Measurements from ENCODE around the gene TOLLIP.
"Not testable (repeated sequence)": the region's sequence is repeated elsewhere in the genome, so short reads cannot be mapped to it uniquely, and the experiment has no call there.

The TOLLIP gene

DNA sequence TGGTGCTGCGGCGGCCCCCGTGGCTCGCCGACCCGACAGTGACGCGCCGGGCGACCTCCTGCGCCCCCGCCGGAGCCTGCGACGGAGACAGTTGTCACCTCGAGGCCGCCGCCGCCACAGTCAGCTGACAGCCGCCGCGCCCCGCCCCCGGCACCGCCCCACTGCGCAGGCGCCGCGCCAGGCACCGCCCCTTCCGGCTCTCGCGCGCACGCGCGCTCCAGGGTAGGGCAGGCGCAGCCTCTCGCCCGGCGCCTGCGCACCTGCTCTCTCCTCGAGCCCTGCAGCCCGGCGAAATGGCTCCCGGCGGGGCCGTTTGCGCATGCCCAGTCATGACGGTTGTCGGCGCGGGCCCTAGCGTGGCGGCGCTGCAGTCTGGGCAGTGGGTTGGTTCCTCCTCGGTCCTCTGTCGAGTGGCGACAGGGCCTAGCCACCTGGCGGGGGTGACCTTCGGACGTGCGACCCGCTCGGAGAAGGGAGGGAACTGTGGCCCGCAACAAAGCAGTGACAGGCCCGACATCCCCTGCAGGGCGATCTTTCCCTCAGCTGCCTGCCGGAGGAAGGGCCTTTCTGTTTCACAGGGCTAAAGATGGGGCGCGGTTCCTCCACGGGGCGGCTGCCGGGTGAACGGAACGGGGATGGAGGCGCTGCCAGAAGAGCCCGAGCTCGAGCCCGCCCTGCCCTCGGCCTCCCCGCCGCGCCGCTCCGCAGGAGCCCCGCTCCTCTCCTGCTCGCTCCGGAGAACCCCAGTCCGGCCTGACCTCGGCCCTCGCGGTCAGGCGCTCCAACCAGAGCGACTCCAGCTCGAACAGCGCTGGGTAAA, at the start of gene TOLLIP:
Gene TOLLIP, minus strand, starts transcription at position 135 of the 820 bp plus-strand sequence. Its CDS starts 134 bp downstream, at position 1.
- peak; percentile 55 for DNase-seq (ENCODE audit: low read depth, low spot score)

DNA sequence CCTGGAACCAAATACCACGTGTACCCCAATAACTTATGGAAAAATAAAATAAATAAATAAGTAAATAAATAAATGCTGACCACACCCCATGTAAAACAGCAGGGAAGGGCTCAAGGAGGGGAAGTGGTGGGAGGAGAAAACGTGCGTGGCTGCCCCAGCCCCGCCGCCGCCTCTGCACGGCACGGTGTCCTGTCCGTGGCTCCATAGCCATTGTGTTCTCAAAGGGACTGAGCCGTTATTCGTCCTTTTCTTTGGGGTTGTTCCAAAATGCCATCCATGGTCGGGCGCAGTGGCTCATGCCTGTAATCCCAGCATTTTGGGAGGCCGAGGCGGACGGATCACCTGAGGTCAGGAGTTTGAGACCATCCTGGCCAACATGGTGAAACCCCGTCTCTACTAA, 49.5 kb upstream of the TOLLIP start:
- DNase-seq (ENCODE audit: low read depth, low spot score) = not testable (repeated sequence)

- DNase-seq (ENCODE audit: low read depth, low spot score) = no peak
These were observed 48.9 kb upstream of the TOLLIP start for GRCh38 chr11:1358286-1358685.

DNA sequence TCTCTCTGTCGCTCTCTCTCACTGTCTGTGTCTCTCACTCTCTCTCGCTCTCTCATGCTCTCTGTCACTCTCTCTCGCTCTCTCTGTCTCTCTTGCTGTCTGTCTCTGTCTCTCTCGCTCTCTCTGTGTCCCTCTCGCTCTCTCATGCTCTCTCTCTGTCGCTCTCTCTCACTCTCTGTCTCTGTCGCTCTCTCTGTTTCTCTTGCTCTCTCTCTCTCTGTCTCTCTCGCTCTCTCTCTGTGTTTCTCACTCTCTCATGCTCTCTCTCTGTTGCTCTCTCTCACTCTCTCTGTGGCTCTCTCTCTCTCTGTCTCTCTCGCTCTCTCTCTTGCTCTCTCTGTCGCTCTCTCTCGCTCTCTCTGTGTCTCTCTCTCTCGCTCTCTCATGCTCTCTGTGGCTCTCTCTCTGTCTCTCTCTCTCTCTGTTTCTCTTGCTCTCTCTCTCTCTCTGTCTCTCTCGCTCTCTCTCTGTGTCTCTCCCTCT, 47.1 kb upstream of the TOLLIP start:
- DNase-seq (ENCODE audit: low read depth, low spot score) = no peak

GRCh38 chr11:1356007-1356435, 46.6 kb upstream of the TOLLIP start:
- DNase-seq (ENCODE audit: low read depth, low spot score) = no peak

DNA sequence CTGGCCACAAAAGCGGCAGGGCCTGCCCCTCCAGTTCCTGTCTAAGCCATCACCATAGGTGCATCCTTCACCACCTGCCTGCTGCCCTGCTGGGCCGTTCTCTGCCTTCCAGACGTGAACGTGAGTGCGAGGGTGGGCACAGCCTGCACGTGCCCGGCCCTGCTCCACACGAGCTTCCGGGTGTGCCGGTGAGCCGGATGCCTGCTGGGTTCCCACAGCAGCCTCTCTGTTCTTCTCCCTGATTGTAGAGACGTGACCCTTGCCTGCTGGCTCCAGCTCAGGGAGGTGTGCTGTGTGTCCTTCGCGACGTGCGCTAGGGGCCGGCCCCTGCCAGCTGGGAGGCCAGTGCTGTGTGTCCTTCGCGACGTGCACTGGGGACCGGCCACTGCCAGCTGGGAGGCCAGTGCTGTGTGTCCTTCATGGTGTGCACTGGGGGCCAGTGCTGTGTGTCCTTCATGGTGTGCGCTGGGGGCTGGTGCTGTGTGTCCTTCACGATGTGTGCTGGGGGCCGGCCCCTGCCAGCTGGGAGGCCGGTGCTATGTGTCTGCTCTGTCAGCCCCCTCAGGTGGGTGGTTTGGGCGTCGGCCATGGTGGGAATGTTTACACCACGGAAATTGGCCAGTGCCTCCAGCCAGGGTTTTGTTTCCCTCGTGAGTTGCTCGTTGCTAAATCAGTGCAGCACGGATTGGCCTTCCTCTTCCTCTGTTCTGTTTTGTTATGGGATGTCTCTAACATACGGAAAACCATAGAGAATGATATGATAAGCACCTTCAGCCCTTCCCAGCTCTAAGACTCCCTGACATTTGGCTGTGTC, 44.9 kb upstream of the TOLLIP start:
- no peak for DNase-seq (ENCODE audit: low read depth, low spot score)

GRCh38 chr11:1353383-1354124, 44.1 kb upstream of the TOLLIP start:
- no peak for DNase-seq (ENCODE audit: low read depth, low spot score)

DNA sequence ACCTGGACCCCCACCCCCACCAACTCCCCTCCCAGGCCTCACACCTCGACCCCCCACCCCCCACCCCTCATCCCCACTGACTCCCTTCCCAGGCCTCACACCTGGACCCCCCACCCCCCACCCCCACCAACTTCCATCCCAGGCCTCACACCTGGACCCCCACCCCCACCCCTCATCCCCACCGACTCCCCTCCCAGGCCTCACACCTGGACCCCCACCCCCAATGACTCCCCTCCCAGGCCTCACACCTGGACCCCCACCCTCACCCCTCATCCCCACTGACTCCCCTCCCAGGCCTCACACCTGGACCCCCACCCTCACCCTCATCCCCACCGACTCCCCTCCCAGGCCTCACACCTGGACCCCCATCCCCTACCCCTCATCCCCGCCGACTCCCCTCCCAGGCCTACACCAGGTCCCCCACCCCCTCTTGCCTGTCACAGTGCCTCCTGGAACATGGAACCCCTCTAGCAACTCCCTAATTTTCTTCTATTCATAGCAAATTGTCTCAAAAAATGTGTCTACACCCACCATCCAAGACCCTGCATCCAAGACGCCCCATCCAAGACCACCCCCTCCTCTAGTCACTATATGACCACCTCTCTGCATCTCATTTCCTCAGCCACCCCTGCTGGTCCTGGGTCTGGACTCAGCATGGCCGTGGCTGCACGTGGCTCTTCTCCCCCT, 43.4 kb upstream of the TOLLIP start:
- no peak for DNase-seq (ENCODE audit: low read depth, low spot score)

DNA sequence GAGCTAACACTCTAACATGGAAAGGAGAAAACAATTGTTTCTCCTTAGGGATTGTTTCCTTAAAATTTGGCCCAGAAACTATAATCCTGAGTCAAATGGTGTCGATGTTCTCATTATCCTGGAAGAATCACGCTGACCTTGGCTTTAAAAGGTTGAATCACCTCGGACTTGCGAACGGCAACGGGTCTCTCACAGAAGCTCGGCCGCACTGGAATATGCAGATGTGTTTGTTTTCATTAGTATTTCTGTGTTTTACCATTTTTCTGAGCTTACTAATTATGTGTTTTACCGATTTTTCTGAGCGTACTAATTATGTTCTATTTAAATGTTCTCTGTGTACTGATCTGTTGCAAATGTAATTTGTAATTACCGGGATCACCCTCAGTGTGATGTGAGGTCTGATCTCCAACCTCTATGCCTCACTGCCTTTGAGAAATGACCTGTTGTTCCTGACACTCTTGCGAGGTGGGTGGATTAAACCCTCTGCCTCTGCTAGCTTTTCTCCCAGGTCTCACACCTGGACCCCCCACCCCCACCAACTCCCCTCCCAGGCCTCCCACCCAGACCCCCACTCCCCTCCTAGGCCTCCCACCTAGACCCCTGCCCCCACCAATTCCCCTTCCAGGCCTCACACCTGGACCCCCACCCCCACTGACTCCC, 42.0 kb upstream of the TOLLIP start:
- DNase-seq (ENCODE audit: low read depth, low spot score) = no peak

- no peak for DNase-seq (ENCODE audit: low read depth, low spot score)
These were observed 40.8 kb upstream of the TOLLIP start for GRCh38 chr11:1350086-1350725.

DNA sequence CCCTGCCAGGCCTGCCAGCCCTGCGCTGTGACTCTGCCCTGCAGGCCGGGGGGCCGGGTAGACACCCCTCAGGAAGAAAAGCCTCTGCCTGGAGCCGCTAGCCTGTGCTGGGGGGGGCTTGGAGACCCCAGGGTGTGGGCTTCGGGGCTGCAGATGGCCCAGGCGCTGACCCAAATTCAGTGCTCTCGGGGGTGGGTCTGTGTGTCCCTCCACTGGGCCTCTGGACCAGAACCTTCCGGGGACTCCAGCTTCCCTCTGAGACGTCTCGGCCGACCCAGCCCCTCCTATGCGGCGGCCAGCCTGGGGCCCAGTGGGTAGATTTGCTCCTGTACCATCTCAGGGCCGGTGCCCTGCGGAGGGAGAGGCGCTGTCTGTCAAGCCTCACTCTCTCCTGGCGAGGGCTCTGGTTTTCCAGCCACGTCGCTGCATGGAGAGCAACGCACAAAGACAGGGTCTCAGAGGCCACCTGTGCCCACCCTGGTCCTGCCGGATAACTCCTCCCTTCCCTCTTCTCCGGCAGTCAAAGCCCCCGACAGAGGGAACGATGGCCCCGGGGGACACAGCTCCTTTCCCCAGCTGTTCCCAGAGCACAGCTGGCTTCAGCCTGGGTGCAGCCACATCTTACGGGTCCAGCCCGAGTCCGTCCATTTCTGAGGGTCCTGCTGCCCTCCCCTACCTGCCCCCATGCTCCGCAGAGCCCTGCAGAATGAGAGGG, 40.1 kb upstream of the TOLLIP start:
- no peak for DNase-seq (ENCODE audit: low read depth, low spot score)

DNA sequence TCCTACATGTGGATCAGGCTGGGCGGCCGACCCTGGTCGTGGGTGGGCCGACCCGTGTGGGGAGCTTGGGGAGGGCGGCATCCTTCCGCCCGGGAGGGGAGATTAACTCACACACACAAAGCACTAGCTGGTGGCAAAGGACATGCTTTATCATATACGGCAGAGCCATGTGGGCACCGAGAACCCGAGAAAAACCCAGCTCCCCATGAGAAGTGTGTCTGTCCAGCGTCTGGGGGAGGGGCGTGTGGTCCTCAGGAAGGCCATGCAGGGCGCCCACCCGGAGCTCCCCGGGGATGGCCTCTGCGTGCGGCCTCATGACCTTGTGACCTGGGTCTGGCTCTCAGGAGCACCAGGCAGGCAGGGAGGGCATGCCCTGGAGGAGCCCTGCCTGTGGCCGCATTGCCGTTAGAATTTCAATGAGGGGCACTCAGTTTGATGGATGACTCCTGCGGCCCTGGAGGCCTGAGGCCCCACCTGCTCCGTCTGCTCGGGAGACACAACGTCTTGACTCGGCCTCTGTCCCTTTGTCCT, 39.4 kb upstream of the TOLLIP start:
- DNase-seq (ENCODE audit: low read depth, low spot score) = no peak

GRCh38 chr11:1348146-1348795, 38.8 kb upstream of the TOLLIP start:
- no peak for DNase-seq (ENCODE audit: low read depth, low spot score)

DNA sequence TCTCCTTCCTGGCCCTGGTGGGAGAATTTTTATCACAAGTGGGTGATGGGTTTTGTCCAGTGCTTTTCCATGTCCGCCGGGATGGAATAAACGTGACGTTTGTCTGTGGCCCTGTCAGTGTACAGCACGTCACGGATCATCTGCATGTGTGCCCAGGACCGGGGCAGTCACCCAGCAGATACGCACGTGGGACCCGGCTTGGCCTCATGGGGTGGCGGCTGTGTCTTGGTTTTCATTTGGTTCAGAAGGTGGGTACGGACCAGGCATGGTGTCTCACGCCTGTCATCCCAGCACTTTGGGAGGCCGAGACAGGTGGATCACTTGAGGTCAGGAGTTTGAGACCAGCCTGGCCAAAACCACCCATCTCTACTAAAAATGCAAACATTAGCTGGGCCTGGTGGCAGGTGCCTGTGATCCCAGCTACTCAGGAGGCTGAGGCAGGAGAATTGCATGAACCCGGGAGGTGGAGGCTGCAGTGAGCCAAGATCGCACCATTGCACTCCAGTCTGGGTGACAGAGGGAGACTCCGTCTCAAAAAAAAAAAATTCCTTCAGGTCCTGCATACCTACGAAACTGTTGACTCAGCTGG, 38.1 kb upstream of the TOLLIP start:
- not testable (repeated sequence) for DNase-seq (ENCODE audit: low read depth, low spot score)

DNA sequence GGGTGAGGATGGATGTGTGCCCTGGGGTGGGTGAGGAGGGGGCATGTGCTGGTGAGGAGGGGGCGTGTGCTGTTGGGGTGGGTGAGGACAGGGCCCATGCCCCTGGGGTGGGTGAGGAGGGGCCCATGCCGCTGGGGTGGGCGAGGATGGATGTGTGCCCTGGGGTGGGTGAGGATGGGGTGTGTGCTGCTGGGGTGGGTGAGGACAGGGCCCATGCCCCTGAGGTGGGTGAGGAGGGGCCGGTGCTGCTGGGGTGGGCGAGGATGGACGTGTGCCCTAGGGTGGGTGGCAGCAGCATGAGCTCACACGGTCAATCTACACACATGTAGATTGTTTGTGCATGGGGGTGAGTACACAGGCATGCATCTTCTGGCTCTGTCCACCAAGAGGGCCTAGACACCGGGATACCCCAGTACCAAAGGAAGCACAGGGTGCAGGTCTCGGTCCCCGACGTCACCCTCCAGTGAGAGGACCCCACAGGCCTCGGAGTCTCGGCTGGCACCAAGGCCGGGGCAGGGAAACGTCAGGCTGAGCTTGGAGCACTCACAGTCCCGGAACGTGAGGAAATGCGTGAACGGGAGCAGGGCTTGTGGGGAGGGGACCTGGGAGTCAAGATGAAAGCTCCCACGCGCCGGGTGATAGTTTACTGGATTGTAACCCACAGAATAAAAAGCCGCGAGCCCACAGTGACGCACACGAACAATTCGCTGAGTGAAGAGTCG, 37.4 kb upstream of the TOLLIP start:
- no peak for DNase-seq (ENCODE audit: low read depth, low spot score)

GRCh38 chr11:1345737-1346513, 36.5 kb upstream of the TOLLIP start:
- DNase-seq (ENCODE audit: low read depth, low spot score) = no peak

GRCh38 chr11:1344056-1344635, 34.7 kb upstream of the TOLLIP start:
- no peak for DNase-seq (ENCODE audit: low read depth, low spot score)

All from brain pericyte (primary cell).